ENCODE measurements around the gene PEX6. TPM values are rescaled to one million over a fixed set of nuclear protein-coding genes. Genes with fewer than 3 reads are reported as not detected.

PEX6 gene
- total RNA-seq (2013), result 8.3 TPM
- 10 to 100 TPM; 10.6 to 16.2 (median 15.5) TPM for polyA plus RNA-seq
- polyA minus RNA-seq, result 6.4 and 7.3 TPM in 2 replicates
- 2.4 to 20.8 (median 13.3) reads per million in 11 experiments for total RNA-seq

GRCh38 chr6:42978839-42979522 is at the start of gene PEX6:
Gene PEX6 (minus strand): TSS chr6:42979181. CDS start chr6:42979150, 31 bp downstream.
- under 1% methylated on average over 58 of the region's 59 CpGs for WGBS (ENCODE audit: insufficient coverage)
- Mint-ChIP-seq H3K27me3 (ENCODE audit: low read depth in 3 of 3) (no peaks in the 10 kb centered on the region), H3K4me1 (peaks cover 35% of the 10 kb centered on the region), H3K27ac (peak within 1 kb of the TSS; percentile 89 to 96 (median 93)), H3K4me3 (peak within 1 kb of the TSS; percentile 94 to 96), H3K9me3 (no peaks in the 10 kb centered on the region), H3K36me3 (peaks cover 1 to 13% of the 10 kb centered on the region in 2 donors)
- peak within 1 kb of the TSS; percentile 47 to 93 for H3K27ac ChIP-seq (ENCODE audit: low read depth in 1 of 2, low read length in 2 of 2)
- TF ChIP-seq CTCF (IDR thresholded peaks at IDR 0.05), result no peak
- peaks cover 0 to under 1% of the 10 kb centered on the region in 2 donors for H3K36me3 ChIP-seq (replicated peaks in 1 of 2; ENCODE audit: control insufficient read depth in 1 of 2, insufficient read depth in 2 of 2, low read length in 2 of 2)
- peak; percentile 72 to 84 (median 82) for DNase-seq
- intact Hi-C loops (cut with micrococcal nuclease), result loop anchor here (5.0 kb wide), 3 partner anchors 33 to 47 kb away; partner anchors contain the start of genes KLHDC3 (in 2 of the 2) and MEA1 (in 2 of the 2)
- H3K4me3 ChIP-seq (replicated peaks in 1 of 3; ENCODE audit: low read depth in 2 of 3, low read length in 3 of 3), result peak within 1 kb of the TSS; percentile 70 to 92 (median 91)
- no peaks in the 10 kb centered on the region for H3K9me3 ChIP-seq (replicated peaks in 1 of 2; ENCODE audit: control insufficient read depth in 1 of 2, insufficient read depth in 1 of 2, low read length in 2 of 2)
- H2AFZ ChIP-seq (ENCODE audit: insufficient read depth, low read depth, low read length, poor library complexity, severe bottlenecking), result peak within 1 kb of the TSS; percentile 99
- peak within 1 kb of the TSS; percentile 97 for H3K4me2 ChIP-seq (replicated peaks; ENCODE audit: extremely low read depth, low read length, poor library complexity, severe bottlenecking)
- H3K4me1 ChIP-seq (ENCODE audit: control insufficient read depth in 1 of 2, insufficient read depth in 2 of 2, low read length in 2 of 2), result peaks cover 28 to 31% of the 10 kb centered on the region in 2 donors
- H3K9ac ChIP-seq (ENCODE audit: insufficient read depth, low read length, poor library complexity, severe bottlenecking), result peak within 1 kb of the TSS; percentile 97
- H3K27me3 ChIP-seq (ENCODE audit: control insufficient read depth in 2 of 2, insufficient read depth in 2 of 2, low read length in 2 of 2), result no peaks in the 10 kb centered on the region
- H4K20me1 ChIP-seq (ENCODE audit: insufficient read depth, low read length), result peaks cover 6% of the 10 kb centered on the region
- H3K79me2 ChIP-seq (ENCODE audit: insufficient read depth, low read length), result peaks cover 34% of the 10 kb centered on the region

- H3K9ac ChIP-seq (ENCODE audit: insufficient read depth, low read length, poor library complexity, severe bottlenecking), result no peak overlapping the region
- intact Hi-C loops (cut with micrococcal nuclease), result no loop called here
- H3K27ac Mint-ChIP-seq, result peak overlapping the region in 2 of 7 donors; percentile 8 to 63
- no peak overlapping the region for H3K27ac ChIP-seq (ENCODE audit: low read depth in 1 of 2, low read length in 2 of 2)
- H3K27me3 ChIP-seq (ENCODE audit: control insufficient read depth in 2 of 2, insufficient read depth in 2 of 2, low read length in 2 of 2), result no peaks in the 10 kb centered on the region
- H3K36me3 ChIP-seq (replicated peaks in 1 of 2; ENCODE audit: control insufficient read depth in 1 of 2, insufficient read depth in 2 of 2, low read length in 2 of 2), result peaks cover 56 to 72% of the 10 kb centered on the region in 2 donors
- H3K4me3 ChIP-seq (replicated peaks in 1 of 3; ENCODE audit: low read depth in 2 of 3, low read length in 3 of 3), result no peak overlapping the region
- TF ChIP-seq CTCF (IDR thresholded peaks at IDR 0.05), result no peak
- WGBS (ENCODE audit: insufficient coverage), result 100% methylated on average over 1 of the region's 5 CpGs
- peaks cover 0 to 6% (median 3%) of the 10 kb centered on the region in 3 donors for H3K27me3 Mint-ChIP-seq (ENCODE audit: low read depth in 3 of 3)
- H3K9me3 ChIP-seq (replicated peaks in 1 of 2; ENCODE audit: control insufficient read depth in 1 of 2, insufficient read depth in 1 of 2, low read length in 2 of 2), result no peaks in the 10 kb centered on the region
- no peak overlapping the region for H3K4me2 ChIP-seq (replicated peaks; ENCODE audit: extremely low read depth, low read length, poor library complexity, severe bottlenecking)
- no peak overlapping the region for H3K4me3 Mint-ChIP-seq
- no peak overlapping the region for H2AFZ ChIP-seq (ENCODE audit: insufficient read depth, low read depth, low read length, poor library complexity, severe bottlenecking)
- DNase-seq, result no peak
- peaks cover 39% of the 10 kb centered on the region for H4K20me1 ChIP-seq (ENCODE audit: insufficient read depth, low read length)
- peaks cover 11% of the 10 kb centered on the region for H3K4me1 Mint-ChIP-seq
- H3K4me1 ChIP-seq (ENCODE audit: control insufficient read depth in 1 of 2, insufficient read depth in 2 of 2, low read length in 2 of 2), result peaks cover 7 to 8% of the 10 kb centered on the region in 2 donors
- peaks cover 35% of the 10 kb centered on the region for H3K79me2 ChIP-seq (ENCODE audit: insufficient read depth, low read length)
- H3K36me3 Mint-ChIP-seq, result peaks cover 53 to 78% of the 10 kb centered on the region in 2 donors
- peaks cover 0 to 3% (median 0%) of the 10 kb centered on the region in 7 donors for H3K9me3 Mint-ChIP-seq
Observed at GRCh38 chr6:43026365-43026764, 47.4 kb upstream of the PEX6 start.

Measured in CD14-positive monocyte (primary cell).